Activated naive CD4-positive, alpha-beta T cell treated with anti-CD3 and anti-CD28 coated beads, Interleukin-2, amount 50 U/mL, for 72 hours (primary cell): Measurements from ENCODE around the gene RPS6KA6. TPM values are rescaled to one million over a fixed set of nuclear protein-coding genes. Genes with fewer than 3 reads are reported as not detected.
"Not testable (repeated sequence)": the region's sequence is repeated elsewhere in the genome, so short reads cannot be mapped to it uniquely, and the experiment has no call there.

Source experiments
- ATAC-seq, 2 donors: fragments of 150-1000 bp; cut with Tn5 transposase; 2 replicates each; pipeline ENCODE4 v1.10.0; 2021; ENCODE audit warnings: mild to moderate bottlenecking in 2 of 2, moderate library complexity in 2 of 2
- DNase-seq, 2 donors: peaks; one replicate each; pipeline ENCODE4 v3.0.0; 2021 to 2022; ENCODE audit warnings: low spot score in 2 of 2
- H3K27ac Mint-ChIP-seq, 2 donors: one replicate each; pipeline ENCODE4 v1.8.0; 2022; ENCODE audit warnings: mild to moderate bottlenecking in 2 of 2, mixed read lengths in 2 of 2
- H3K36me3 Mint-ChIP-seq, 2 donors: one replicate each; pipeline ENCODE4 v1.8.0; 2022; ENCODE audit warnings: mixed read lengths in 2 of 2
- H3K9me3 Mint-ChIP-seq, 2 donors: one replicate each; pipeline ENCODE4 v1.8.0; 2022; ENCODE audit warnings: mixed read lengths in 2 of 2
- total RNA-seq, 2 donors: library from RNA; stranded (reverse); gene quantifications; one replicate each; pipeline ENCODE4 v1.2.3, GENCODE V29; 2022

RPS6KA6 gene
- total RNA-seq, 2 donors from 2014 or later = 0.07 to 0.16 TPM

GRCh38 chrX:84099120-84099519 is 88.9 kb downstream of the RPS6KA6 start:
- DNase-seq = no peak
- no peak for ATAC-seq
- H3K36me3 Mint-ChIP-seq = no peaks in the 10 kb centered on the region
- no peaks in the 10 kb centered on the region for H3K9me3 Mint-ChIP-seq
- H3K27ac Mint-ChIP-seq = no peak overlapping the region

GRCh38 chrX:84079479-84080197 is 108.4 kb downstream of the RPS6KA6 start:
- DNase-seq, H3K9me3 Mint-ChIP-seq, H3K27ac Mint-ChIP-seq, H3K36me3 Mint-ChIP-seq, ATAC-seq: not testable (repeated sequence)

GRCh38 chrX:84078991-84079390 is 109.0 kb downstream of the RPS6KA6 start:
- Mint-ChIP-seq H3K27ac (no peak overlapping the region), H3K36me3 (no peaks in the 10 kb centered on the region)

GRCh38 chrX:84064814-84065213 is 123.2 kb downstream of the RPS6KA6 start:
- Mint-ChIP-seq H3K27ac (no peak overlapping the region), H3K36me3 (no peaks in the 10 kb centered on the region), H3K9me3 (peaks cover 0 to 3% of the 10 kb centered on the region in 2 donors)
- ATAC-seq = no peak
- no peak for DNase-seq

More at GRCh38 chrX:84078991-84079390, 109.0 kb downstream of the RPS6KA6 start:
- peaks cover 9% of the 10 kb centered on the region in 2 donors for H3K9me3 Mint-ChIP-seq
- DNase-seq (no peak), ATAC-seq (no peak)

GRCh38 chrX:84064164-84064563 is 123.8 kb downstream of the RPS6KA6 start:
- DNase-seq (no peak), ATAC-seq (no peak)
- H3K27ac Mint-ChIP-seq = no peak overlapping the region

GRCh38 chrX:84047339-84047738 is 140.7 kb downstream of the RPS6KA6 start:
- Mint-ChIP-seq H3K9me3 (no peaks in the 10 kb centered on the region), H3K36me3 (no peaks in the 10 kb centered on the region)
- no peak for ATAC-seq

More at GRCh38 chrX:84064164-84064563, 123.8 kb downstream of the RPS6KA6 start:
- Mint-ChIP-seq H3K9me3 (peaks cover 0 to 3% of the 10 kb centered on the region in 2 donors), H3K36me3 (no peaks in the 10 kb centered on the region)

GRCh38 chrX:84046403-84046984 is 141.5 kb downstream of the RPS6KA6 start:
- Mint-ChIP-seq H3K9me3 (no peaks in the 10 kb centered on the region), H3K27ac (no peak overlapping the region), H3K36me3 (no peaks in the 10 kb centered on the region)
- ATAC-seq (peak in 1 of 2 donors; percentile 50), DNase-seq (peak in 1 of 2 donors; percentile 4)

More at GRCh38 chrX:84047339-84047738, 140.7 kb downstream of the RPS6KA6 start:
- no peak overlapping the region for H3K27ac Mint-ChIP-seq
- DNase-seq = no peak

GRCh38 chrX:84044051-84044450 is 143.9 kb downstream of the RPS6KA6 start:
- no peaks in the 10 kb centered on the region for H3K9me3 Mint-ChIP-seq
- H3K36me3 Mint-ChIP-seq = no peaks in the 10 kb centered on the region
- H3K27ac Mint-ChIP-seq = no peak overlapping the region
- no peak for ATAC-seq
- no peak for DNase-seq
